SK-N-SH (cell line): ENCODE data around the gene BCAP31. TPM values are rescaled to one million over a fixed set of nuclear protein-coding genes. Genes with fewer than 3 reads are reported as not detected.
"Not testable (repeated sequence)": the region's sequence is repeated elsewhere in the genome, so short reads cannot be mapped to it uniquely, and the experiment has no call there.

Source experiments
- CTCF ChIA-PET: fragments of 300-600, 350-600 bp; formaldehyde crosslinking; extraction: SDS; loops from one replicate; lab custom pipeline; 2021; lab: Yijun Ruan, JAX
- POLR2A ChIA-PET: fragments of 350-600 bp; sonication (Branson Sonifier 250); formaldehyde crosslinking; extraction: SDS; loops from one replicate; lab custom pipeline; 2020; ENCODE audit warnings: antibody characterized with exemption, inconsistent platforms; lab: Yijun Ruan, JAX
- DNase-seq: peaks from one replicate; pipeline ENCODE4 v3.0.0; 2012
- H2AFZ ChIP-seq: fragments of 200-600 bp; sonication (generic); 2 replicates; pipeline ENCODE4 v1.8.1; 2016; ENCODE audit warnings: antibody characterized with exemption, mild to moderate bottlenecking, low read depth
- H3F3A ChIP-seq: fragments of 200-600 bp; sonication (generic); replicated peaks from 2 replicates; pipeline ENCODE3; 2016; ENCODE audit warnings: antibody characterized with exemption, mild to moderate bottlenecking; ENCODE audit not compliant: insufficient read depth
- H3K27ac ChIP-seq, 2 experiments: fragments of 200-500 bp in 1 of 2; fragments of 200-600 bp in 1 of 2; sonication (Bioruptor generic) in 1 of 2; sonication (generic), shearing (Covaris generic) in 1 of 2; 2 replicates each; pipeline versions ENCODE4 v1.5.1 to v1.6.1; 2014 to 2016; ENCODE audit warnings: low read depth in 2 of 2, inconsistent platforms in 1 of 2, low read length in 1 of 2, mild to moderate bottlenecking in 1 of 2, mixed read lengths in 1 of 2
- H3K27me3 ChIP-seq: fragments of 200-600 bp; sonication (generic), shearing (Covaris generic); 2 replicates; pipeline ENCODE4 v1.6.1; 2016; ENCODE audit warnings: mixed run types; ENCODE audit not compliant: insufficient read depth
- H3K36me3 ChIP-seq, 2 experiments: fragments of 200-500 bp in 1 of 2; fragments of 200-600 bp in 1 of 2; sonication (Bioruptor generic) in 1 of 2; sonication (generic) in 1 of 2; replicated peaks in 1 of 2; 2 replicates each; pipeline versions ENCODE3 to v1.5.1; 2014 to 2016; ENCODE audit warnings: low read length in 1 of 2, mild to moderate bottlenecking in 1 of 2; ENCODE audit not compliant: insufficient read depth in 2 of 2, control insufficient read depth in 1 of 2
- H3K4me1 ChIP-seq, 2 experiments: fragments of 200-500 bp in 1 of 2; fragments of 200-600 bp in 1 of 2; sonication (Bioruptor generic) in 1 of 2; sonication (generic), shearing (Covaris generic) in 1 of 2; 2 replicates each; pipeline versions ENCODE4 v1.5.1 to v1.6.1; 2014 to 2016; ENCODE audit warnings: low read depth in 1 of 2, low read length in 1 of 2, mixed run types in 1 of 2; ENCODE audit not compliant: insufficient read depth in 2 of 2, control insufficient read depth in 1 of 2
- H3K4me2 ChIP-seq: fragments of 200-600 bp; sonication (generic), shearing (Covaris generic); 2 replicates; pipeline ENCODE4 v1.6.1; 2017; ENCODE audit warnings: mixed run types
- H3K4me3 ChIP-seq, 2 experiments: fragments of 200-500 bp in 1 of 2; fragments of 200-600 bp in 1 of 2; sonication (Bioruptor generic) in 1 of 2; sonication (generic), shearing (Covaris generic) in 1 of 2; 2 replicates each; pipeline versions ENCODE4 v1.5.1 to v1.8.1; 2014 to 2016; ENCODE audit warnings: low read depth in 2 of 2, inconsistent platforms in 1 of 2, low read length in 1 of 2, mild to moderate bottlenecking in 1 of 2, mixed read lengths in 1 of 2, moderate library complexity in 1 of 2
- H3K79me2 ChIP-seq: fragments of 200-600 bp; sonication (generic); 2 replicates; pipeline ENCODE4 v1.8.1; 2017; ENCODE audit warnings: mild to moderate bottlenecking; ENCODE audit not compliant: insufficient read depth
- H3K9ac ChIP-seq: fragments of 200-600 bp; sonication (generic); 2 replicates; pipeline ENCODE4 v1.6.1; 2017; ENCODE audit warnings: mixed run types
- H3K9me2 ChIP-seq: fragments of 200-600 bp; sonication (generic); 2 replicates; pipeline ENCODE4 v1.6.1; 2017; ENCODE audit warnings: mixed run types
- H3K9me3 ChIP-seq: fragments of 200-600 bp; sonication (generic); 2 replicates; pipeline ENCODE4 v1.6.1; 2017; ENCODE audit warnings: mixed run types, mild to moderate bottlenecking, moderate library complexity
- H4K20me1 ChIP-seq: fragments of 200-600 bp; sonication (generic); 2 replicates; pipeline ENCODE4 v1.6.1; 2017; ENCODE audit warnings: mild to moderate bottlenecking, mixed run types; ENCODE audit not compliant: insufficient read depth
- GATA2 ChIP-seq: sonication (generic); formaldehyde crosslinking; IDR thresholded peaks from 2 replicates; pipeline ENCODE4 v1.5.0; 2020; ENCODE audit warnings: mild to moderate bottlenecking, missing genetic modification reagents
- RAD21 ChIP-seq: IDR thresholded peaks from 2 replicates; pipeline ENCODE4 v1.6.1; 2012; ENCODE audit warnings: mild to moderate bottlenecking, low read length
- SIN3A ChIP-seq: IDR thresholded peaks from 2 replicates; pipeline ENCODE4 v1.6.1; 2012; ENCODE audit warnings: low read depth, mild to moderate bottlenecking, low read length, moderate library complexity, borderline replicate concordance
- SMC3 ChIP-seq: IDR thresholded peaks from 2 replicates; pipeline ENCODE4 v1.6.1; 2012; ENCODE audit warnings: low read depth, low read length, improper control_type of control experiment
- YY1 ChIP-seq: IDR thresholded peaks from 2 replicates; pipeline ENCODE4 v1.4.0; 2012; ENCODE audit warnings: low read depth, mild to moderate bottlenecking
- WGBS: methylation state at CpG from one replicate; pipeline ENCODE4 v1.1.6; 2017; ENCODE audit warnings: low lambda C conversion rate; 5-methylcytosine and 5-hydroxymethylcytosine counted together
- polyA plus RNA-seq, 3 experiments: library from polyadenylated mRNA; depleted of rRNA; stranded (reverse); fragments of >200 nt; gene quantifications; 2 replicates each; pipeline ENCODE4 v1.2.3, GENCODE V29; 2012
- TF ChIP-seq, protein P1 (sequence below): IDR thresholded peaks from 2 replicates; pipeline ENCODE4 v1.4.0; 2012; ENCODE audit warnings: low read depth, borderline replicate concordance

Gene BCAP31
- polyA plus RNA-seq, 1 of the 3 experiments (the other 2 are of a cell fraction) = 173 TPM

DNA sequence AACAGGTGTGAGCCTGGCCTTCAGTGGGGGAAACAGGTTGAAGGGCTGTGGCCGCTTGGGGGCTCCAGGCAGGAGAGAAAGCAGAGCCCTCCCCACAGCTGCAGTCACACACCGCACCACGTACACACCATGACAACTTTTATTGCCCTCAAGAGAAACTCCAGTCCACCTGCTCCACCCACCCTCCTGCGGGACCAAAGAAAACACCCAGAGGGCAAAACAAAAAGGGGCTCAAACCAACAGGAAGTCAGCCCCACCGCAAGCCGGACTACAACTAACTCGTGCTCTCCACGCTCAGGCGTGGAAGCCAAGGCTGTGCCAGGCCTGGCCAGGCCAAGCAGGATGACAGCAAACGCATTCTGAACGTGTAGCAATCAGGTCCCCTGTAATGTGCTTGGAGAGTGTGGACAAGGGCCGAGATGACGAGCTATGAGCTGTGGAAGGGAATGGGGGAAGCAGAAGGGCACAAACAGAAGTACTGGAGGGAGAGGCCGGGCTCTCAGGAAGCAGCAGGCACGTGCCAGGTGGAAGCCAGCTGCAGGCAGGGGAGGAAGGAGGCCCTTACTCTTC, 23.7 kb downstream of the BCAP31 start:
- H4K20me1 ChIP-seq = no peaks in the 10 kb centered on the region
- no peak overlapping the region for H3K27ac ChIP-seq
- H3K4me1 ChIP-seq = no peaks in the 10 kb centered on the region
- DNase-seq = no peak
- WGBS = 50% methylated on average over 13 of the region's 15 CpGs
- no peak overlapping the region for H2AFZ ChIP-seq
- no peak overlapping the region for H3K4me2 ChIP-seq
- no peaks in the 10 kb centered on the region for H3K9me3 ChIP-seq
- H3K27me3 ChIP-seq = peaks cover 9% of the 10 kb centered on the region; the same call in 1 of the 2 replicates
- POLR2A ChIA-PET = no interaction called here
- no peaks in the 10 kb centered on the region for H3K79me2 ChIP-seq
- peaks cover 0 to 4% of the 10 kb centered on the region in 2 experiments for H3K36me3 ChIP-seq
- no peak overlapping the region for H3K4me3 ChIP-seq
- H3F3A ChIP-seq = no peaks in the 10 kb centered on the region
- CTCF ChIA-PET = interaction anchor here (1.1 kb wide), 1 partner anchor 64 kb away, joined by 3 read pairs; the partner anchor contains the start of gene PLXNB3
- no peak overlapping the region for H3K9ac ChIP-seq
- no peaks in the 10 kb centered on the region for H3K9me2 ChIP-seq
- TF ChIP-seq, protein P1, sequence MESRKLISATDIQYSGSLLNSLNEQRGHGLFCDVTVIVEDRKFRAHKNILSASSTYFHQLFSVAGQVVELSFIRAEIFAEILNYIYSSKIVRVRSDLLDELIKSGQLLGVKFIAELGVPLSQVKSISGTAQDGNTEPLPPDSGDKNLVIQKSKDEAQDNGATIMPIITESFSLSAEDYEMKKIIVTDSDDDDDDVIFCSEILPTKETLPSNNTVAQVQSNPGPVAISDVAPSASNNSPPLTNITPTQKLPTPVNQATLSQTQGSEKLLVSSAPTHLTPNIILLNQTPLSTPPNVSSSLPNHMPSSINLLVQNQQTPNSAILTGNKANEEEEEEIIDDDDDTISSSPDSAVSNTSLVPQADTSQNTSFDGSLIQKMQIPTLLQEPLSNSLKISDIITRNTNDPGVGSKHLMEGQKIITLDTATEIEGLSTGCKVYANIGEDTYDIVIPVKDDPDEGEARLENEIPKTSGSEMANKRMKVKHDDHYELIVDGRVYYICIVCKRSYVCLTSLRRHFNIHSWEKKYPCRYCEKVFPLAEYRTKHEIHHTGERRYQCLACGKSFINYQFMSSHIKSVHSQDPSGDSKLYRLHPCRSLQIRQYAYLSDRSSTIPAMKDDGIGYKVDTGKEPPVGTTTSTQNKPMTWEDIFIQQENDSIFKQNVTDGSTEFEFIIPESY = no peak
- TF ChIP-seq GATA2 (CRISPR knock-in tag) = no peak
- TF ChIP-seq SIN3A = no peak
- TF ChIP-seq RAD21 = no peak
- TF ChIP-seq SMC3 = no peak
- TF ChIP-seq YY1 = no peak
- TF ChIP-seq, all 33 proteins: peak for 0

DNA sequence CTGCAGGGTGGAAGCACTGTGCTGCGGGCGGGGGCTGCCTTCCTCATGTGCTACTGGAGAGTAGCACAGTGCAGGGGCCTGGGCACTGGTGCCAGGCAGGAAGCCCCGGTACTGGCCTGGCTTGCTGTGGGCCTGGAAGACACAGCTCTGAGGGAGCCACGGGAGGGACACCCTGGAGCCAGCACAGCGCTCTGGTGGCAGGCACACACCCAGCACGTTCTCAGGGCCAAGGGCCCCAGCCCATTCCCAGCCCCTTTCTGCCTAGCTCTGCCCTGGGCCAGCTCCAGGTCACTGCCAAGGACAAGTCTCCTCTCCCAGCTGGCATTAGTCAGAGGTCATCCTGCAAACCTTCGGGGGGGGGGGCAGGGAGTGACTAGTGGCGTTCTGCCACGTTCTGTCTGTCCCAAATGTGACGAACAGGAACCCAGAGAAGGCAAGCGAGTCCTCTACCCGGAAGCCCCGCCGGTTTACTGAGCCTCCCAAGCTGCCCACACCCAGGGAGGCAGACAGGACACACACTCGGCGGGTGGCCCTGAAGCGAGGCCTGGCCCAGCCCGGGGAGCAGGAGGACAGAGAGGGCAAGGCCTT, 24.3 kb downstream of the BCAP31 start:
- DNase-seq, H2AFZ ChIP-seq, H4K20me1 ChIP-seq, H3K27ac ChIP-seq, H3K4me3 ChIP-seq, H3K9me3 ChIP-seq, POLR2A ChIA-PET, H3K9ac ChIP-seq, H3K4me2 ChIP-seq, H3K27me3 ChIP-seq, H3K79me2 ChIP-seq, H3K36me3 ChIP-seq, H3K4me1 ChIP-seq, H3F3A ChIP-seq, H3K9me2 ChIP-seq: not testable (repeated sequence)
- WGBS = 53% methylated on average over 4 of the region's 18 CpGs
- CTCF ChIA-PET = interaction anchor here (1.8 kb wide), 1 partner anchor 9 kb away, joined by 5 read pairs; no protein-coding TSS in a partner anchor

DNA sequence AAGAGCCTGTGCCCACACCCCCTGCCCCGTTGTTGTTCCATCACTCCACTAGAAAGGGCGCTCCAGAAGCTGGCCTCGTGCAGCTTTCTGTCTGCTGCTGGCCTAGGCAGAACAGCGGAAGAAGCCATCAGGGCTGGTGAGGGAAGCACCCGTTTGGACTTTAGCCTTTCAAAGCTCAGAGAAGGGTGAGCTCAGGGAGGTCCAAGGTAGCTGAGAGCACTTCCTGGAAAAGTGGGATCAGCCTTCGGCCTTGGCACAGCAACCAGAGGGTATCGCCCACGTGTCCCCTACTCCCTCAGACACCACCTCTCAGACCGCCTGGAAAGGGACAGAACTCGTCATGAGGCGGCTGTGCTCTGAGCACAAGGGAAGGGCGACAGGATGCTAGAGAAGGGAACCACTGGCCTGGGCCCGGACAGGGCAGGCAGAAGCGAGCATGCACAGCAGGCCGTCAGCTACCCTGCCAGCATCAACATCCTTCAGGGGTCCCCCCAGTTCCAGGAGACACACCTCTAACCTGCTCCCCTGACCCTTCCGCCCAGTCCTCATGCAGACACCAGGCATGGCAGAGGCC, 24.9 kb downstream of the BCAP31 start:
- CTCF ChIA-PET = interaction anchor here (1.1 to 1.8 kb wide), 2 partner anchors 10 to 159 kb away, joined by 4 to 5 read pairs; no protein-coding TSS in a partner anchor
- not testable (repeated sequence) for DNase-seq

More for the DNA sequence above, 24.9 kb downstream of the BCAP31 start:
- H3K27me3 ChIP-seq, H3K79me2 ChIP-seq, H3K4me3 ChIP-seq, H2AFZ ChIP-seq, H3K4me1 ChIP-seq, H3F3A ChIP-seq, H3K4me2 ChIP-seq, H3K9me3 ChIP-seq, H3K36me3 ChIP-seq, H3K27ac ChIP-seq, H4K20me1 ChIP-seq, H3K9ac ChIP-seq, H3K9me2 ChIP-seq: not testable (repeated sequence)
- WGBS = 39% methylated on average over 3 of the region's 16 CpGs
- POLR2A ChIA-PET = interaction anchor here (0.6 kb wide), 1 partner anchor 56 kb away, joined by 3 read pairs; no protein-coding TSS in a partner anchor
